HG02870 (cell line): ENCODE results near the gene KCNQ5.
A peak's percentile ranks its signal among the peaks of the same experiment; 100 is the strongest.
"Not testable (repeated sequence)": the region's sequence is repeated elsewhere in the genome, so short reads cannot be mapped to it uniquely, and the experiment has no call there.

Experiments
- ATAC-seq: cut with Tn5 transposase; IDR thresholded peaks from one replicate; pipeline ENCODE4 v1.9.1; 2021; ENCODE audit warnings: mild to moderate bottlenecking, moderate library complexity; ENCODE audit not compliant: unreplicated experiment

The KCNQ5 gene

GRCh38 chr6:72978808-72979207, 356.9 kb downstream of the KCNQ5 start:
- not testable (repeated sequence) for ATAC-seq

GRCh38 chr6:72984189-72984831, 362.4 kb downstream of the KCNQ5 start:
- ATAC-seq = not testable (repeated sequence)

GRCh38 chr6:72984981-72985665, 363.3 kb downstream of the KCNQ5 start:
- no peak for ATAC-seq

GRCh38 chr6:72987301-72987700, 365.4 kb downstream of the KCNQ5 start:
- ATAC-seq = no peak

- no peak for ATAC-seq
Observed at GRCh38 chr6:72999995-73000394, 378.1 kb downstream of the KCNQ5 start.

- no peak for ATAC-seq
Observed at GRCh38 chr6:73000460-73000859, 378.6 kb downstream of the KCNQ5 start.

- ATAC-seq = no peak
Observed at GRCh38 chr6:73002588-73002987, 380.7 kb downstream of the KCNQ5 start.

GRCh38 chr6:73003302-73003701, 381.4 kb downstream of the KCNQ5 start:
- ATAC-seq = no peak

- ATAC-seq = no peak
Observed at GRCh38 chr6:73004231-73004630, 382.4 kb downstream of the KCNQ5 start.

GRCh38 chr6:73004861-73005260, 383.0 kb downstream of the KCNQ5 start:
- no peak for ATAC-seq

- ATAC-seq = no peak
Observed at GRCh38 chr6:73006146-73006545, 384.3 kb downstream of the KCNQ5 start.

- no peak for ATAC-seq
Observed at GRCh38 chr6:73011945-73012344, 390.1 kb downstream of the KCNQ5 start.

- no peak for ATAC-seq
Observed at GRCh38 chr6:73017476-73017875, 395.6 kb downstream of the KCNQ5 start.

GRCh38 chr6:73024598-73024997, 402.7 kb downstream of the KCNQ5 start:
- no peak for ATAC-seq

GRCh38 chr6:73027691-73028090, 405.8 kb downstream of the KCNQ5 start:
- no peak for ATAC-seq

- no peak for ATAC-seq
Observed at GRCh38 chr6:73028124-73028766, 406.4 kb downstream of the KCNQ5 start.

GRCh38 chr6:73028893-73029450, 407.1 kb downstream of the KCNQ5 start:
- ATAC-seq = no peak

GRCh38 chr6:73030257-73030656, 408.4 kb downstream of the KCNQ5 start:
- peak; percentile 88 for ATAC-seq

- ATAC-seq = no peak
Observed at GRCh38 chr6:73030791-73031782, 409.2 kb downstream of the KCNQ5 start.

- ATAC-seq = no peak
Observed at GRCh38 chr6:73032586-73032985, 410.7 kb downstream of the KCNQ5 start.

GRCh38 chr6:73036689-73037088, 414.8 kb downstream of the KCNQ5 start:
- no peak for ATAC-seq
